Endothelial cell of umbilical vein (primary cell): ENCODE results near the gene C1RL. TPM values are rescaled to one million over a fixed set of nuclear protein-coding genes. Genes with fewer than 3 reads are reported as not detected.

Experiments
- BruUV-seq: library from RNA; stranded (reverse); fragments of 400-500 nt; replicated peaks from 2 replicates; lab custom pipeline; 2021; lab: Mats Ljungman, UMichigan
- CTCF ChIA-PET: fragments of 300-600, 350-600 bp; sonication (Branson Sonifier 250); formaldehyde crosslinking; loops from one replicate; lab custom pipeline; 2021; ENCODE audit warnings: antibody characterized with exemption, inconsistent platforms; lab: Charles Lee
- POLR2A ChIA-PET: fragments of 300-600, 350-600 bp; sonication (Branson Sonifier 250); formaldehyde crosslinking; loops from one replicate; lab custom pipeline; 2021; ENCODE audit warnings: antibody characterized with exemption, inconsistent platforms; lab: Charles Lee
- DNase-seq: peaks from one replicate; pipeline ENCODE4 v3.0.0-alpha.2; 2011; ENCODE audit warnings: low read depth, low spot score
- FAIRE-seq: peaks from 2 replicates; lab custom pipeline; 2011; peaks lifted over from hg19 to GRCh38; lab: Jason Lieb, UNC
- H2AFZ ChIP-seq: 2 replicates; pipeline ENCODE4 v1.6.0; 2012; ENCODE audit warnings: low read depth, low read length, control low read depth, inconsistent platforms
- H3K27ac ChIP-seq: 2 replicates; pipeline ENCODE4 v1.5.1; 2011; ENCODE audit warnings: low read depth, mild to moderate bottlenecking, control low read depth, low read length, moderate library complexity; ENCODE audit not compliant: insufficient read depth
- H3K27me3 ChIP-seq, 2 experiments: 2 replicates each; pipeline versions ENCODE4 v1.6.0 to v1.6.1; 2011; ENCODE audit warnings: low read length in 2 of 2, mixed read lengths in 1 of 2; ENCODE audit not compliant: control insufficient read depth in 2 of 2, insufficient read depth in 2 of 2
- H3K36me3 ChIP-seq, 2 experiments: 2 replicates in 1 of 2; 3 replicates in 1 of 2; pipeline ENCODE4 v1.5.1; 2011; ENCODE audit warnings: low read length in 2 of 2, mild to moderate bottlenecking in 1 of 2, moderate library complexity in 1 of 2; ENCODE audit not compliant: control insufficient read depth in 2 of 2, insufficient read depth in 2 of 2; ENCODE audit errors: extremely low read depth in 1 of 2
- H3K4me1 ChIP-seq: 3 replicates; pipeline ENCODE4 v1.5.1; 2011; ENCODE audit warnings: mild to moderate bottlenecking, low read length; ENCODE audit not compliant: control insufficient read depth, insufficient read depth; ENCODE audit errors: extremely low read depth
- H3K4me2 ChIP-seq: 2 replicates; pipeline ENCODE4 v1.6.1; 2011; ENCODE audit warnings: low read length, control low read depth, mixed read lengths; ENCODE audit not compliant: insufficient read depth
- H3K4me3 ChIP-seq, 3 experiments: fragments of 200-600 bp in 1 of 3; sonication (generic), shearing (Covaris generic) in 1 of 3; replicated peaks in 1 of 3; 2 replicates each; pipeline ENCODE4 v1.5.1; 2011 to 2016; ENCODE audit warnings: control low read depth in 3 of 3, low read length in 3 of 3, mild to moderate bottlenecking in 2 of 3, inconsistent platforms in 1 of 3, low read depth in 1 of 3, moderate library complexity in 1 of 3; ENCODE audit not compliant: insufficient read depth in 1 of 3
- H3K79me2 ChIP-seq: 2 replicates; pipeline ENCODE4 v1.6.0; 2012; ENCODE audit warnings: low read length, inconsistent platforms; ENCODE audit not compliant: control insufficient read depth, insufficient read depth
- H3K9ac ChIP-seq: replicated peaks from 2 replicates; pipeline ENCODE3; 2011; ENCODE audit warnings: low read length, control low read depth; ENCODE audit not compliant: insufficient read depth; ENCODE audit errors: extremely low read depth
- H3K9me1 ChIP-seq: replicated peaks from 3 replicates; pipeline ENCODE4 v1.6.0; 2011; ENCODE audit warnings: mild to moderate bottlenecking, low read length; ENCODE audit not compliant: control insufficient read depth, insufficient read depth; ENCODE audit errors: extremely low read depth
- H3K9me3 ChIP-seq: replicated peaks from 2 replicates; pipeline ENCODE4 v1.5.1; 2012; ENCODE audit warnings: low read length, inconsistent platforms; ENCODE audit not compliant: control insufficient read depth, insufficient read depth
- H4K20me1 ChIP-seq: replicated peaks from 2 replicates; pipeline ENCODE3; 2011; ENCODE audit warnings: mild to moderate bottlenecking, low read length; ENCODE audit not compliant: control insufficient read depth, insufficient read depth; ENCODE audit errors: extremely low read depth
- EZH2 ChIP-seq: IDR thresholded peaks from 2 replicates; pipeline ENCODE4 v1.6.1; 2012; ENCODE audit warnings: borderline replicate concordance, low read depth, mild to moderate bottlenecking, moderate library complexity, low read length, inconsistent platforms; ENCODE audit not compliant: severe bottlenecking
- GATA2 ChIP-seq: IDR thresholded peaks from 2 replicates; pipeline ENCODE4 v1.7.0; 2011; ENCODE audit warnings: low read depth, mild to moderate bottlenecking, moderate library complexity, mixed read lengths, low read length; ENCODE audit not compliant: insufficient read length, insufficient read depth
- JUN ChIP-seq: IDR thresholded peaks from 2 replicates; pipeline ENCODE4 v1.6.1; 2011; ENCODE audit warnings: borderline replicate concordance, low read depth; ENCODE audit not compliant: insufficient read length, insufficient read depth
- POLR2A ChIP-seq: IDR thresholded peaks from 2 replicates; pipeline ENCODE4 v1.6.1; 2012; ENCODE audit warnings: low read depth, mild to moderate bottlenecking, control low read depth, low read length
- POLR2AphosphoS5 ChIP-seq: IDR thresholded peaks from 2 replicates; pipeline ENCODE4 v1.6.1; 2012; ENCODE audit warnings: low read depth, mild to moderate bottlenecking, control low read depth, low read length, moderate library complexity; ENCODE audit not compliant: insufficient read depth
- dilution Hi-C: fragments of 300-500 bp; cut with MboI; formaldehyde crosslinking; loops from one replicate; pipeline ENCODE4 v1.15.0; 2019; ENCODE audit warnings: low sequenced_read_pairs; ENCODE audit not compliant: extremely low pct_ligation_motif_present
- intact Hi-C: fragments of 100-400 bp; cut with micrococcal nuclease; formaldehyde crosslinking; loops from one replicate; pipeline ENCODE4 v1.10.0; 2022
- polyA plus RNA-seq, 4 experiments: library from polyadenylated mRNA; depleted of rRNA in 3 of 4; stranded (reverse) in 3 of 4; unstranded in 1 of 4; fragments of >200 nt; gene quantifications; 2 replicates each; pipeline versions ENCODE4 v1.2.1 to v1.2.3, GENCODE V29; 2011 to 2012; ENCODE audit warnings: missing spikeins in 1 of 4
- total RNA-seq: library from RNA; stranded (reverse); gene quantifications from 2 replicates; pipeline ENCODE4 v1.2.3, GENCODE V29; 2021
- TF ChIP-seq, protein P1 (sequence below): IDR thresholded peaks from 2 replicates; pipeline ENCODE4 v1.6.1; 2011; ENCODE audit not compliant: insufficient read depth, insufficient read length
- TF ChIP-seq, protein P2 (sequence below), 2 donors: IDR thresholded peaks; 1 replicate in 1 of 2; 2 replicates in 1 of 2; pipeline ENCODE4 v1.5.1; 2011; ENCODE audit warnings: low read length in 2 of 2, mild to moderate bottlenecking in 2 of 2, moderate library complexity in 2 of 2, control low read depth in 1 of 2, inconsistent platforms in 1 of 2, low read depth in 1 of 2; ENCODE audit not compliant: insufficient read depth in 1 of 2; ENCODE audit errors: extremely low read depth in 1 of 2

The C1RL gene
- total and polyA plus RNA-seq, 2 donors (not counting 3 experiments of a cell fraction or from before 2014, with no cell fraction given) = 20.9 to 25.0 TPM

DNA sequence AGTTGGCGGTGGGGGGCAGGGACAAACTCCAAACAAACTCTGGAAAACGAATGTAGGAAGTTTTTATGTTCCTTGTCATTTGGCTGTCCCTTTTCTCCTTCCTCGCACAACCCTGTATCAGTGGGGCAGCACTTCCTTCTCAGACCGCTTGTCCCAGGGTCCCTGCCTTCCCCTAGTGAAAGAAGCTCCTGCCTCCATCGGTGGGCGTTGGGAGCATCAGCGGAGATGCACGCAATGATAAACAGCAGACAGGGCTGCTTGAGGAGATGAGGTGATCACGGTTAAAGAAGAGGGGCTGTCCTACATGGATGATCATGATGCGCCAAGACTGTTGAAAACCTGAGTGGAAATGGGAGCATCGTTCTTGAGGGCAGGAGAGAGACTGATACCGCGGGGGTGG, 47.9 kb downstream of the C1RL start:
- POLR2A ChIA-PET = no interaction called here
- no peaks in the 10 kb centered on the region for H3K36me3 ChIP-seq
- no peaks in the 10 kb centered on the region for H3K9me3 ChIP-seq
- H3K9me1 ChIP-seq = no peaks in the 10 kb centered on the region
- no TSS peak for BruUV-seq
- H3K27me3 ChIP-seq = peaks cover 20 to 23% of the 10 kb centered on the region in 2 experiments
- TF ChIP-seq POLR2A (no peak), JUN (no peak), POLR2AphosphoS5 (no peak), EZH2 (no peak), GATA2 (no peak)
- TF ChIP-seq, protein P1, sequence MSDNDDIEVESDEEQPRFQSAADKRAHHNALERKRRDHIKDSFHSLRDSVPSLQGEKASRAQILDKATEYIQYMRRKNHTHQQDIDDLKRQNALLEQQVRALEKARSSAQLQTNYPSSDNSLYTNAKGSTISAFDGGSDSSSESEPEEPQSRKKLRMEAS = no peak
- no peak overlapping the region for H3K4me2 ChIP-seq
- no peaks in the 10 kb centered on the region for H3K4me1 ChIP-seq
- no peaks in the 10 kb centered on the region for H3K79me2 ChIP-seq
- no peak for FAIRE-seq
- dilution Hi-C loops (no loop called here), intact Hi-C loops (no loop called here)
- H3K27ac ChIP-seq = no peak overlapping the region
- no peaks in the 10 kb centered on the region for H4K20me1 ChIP-seq
- no peak for DNase-seq
- no peak overlapping the region for H2AFZ ChIP-seq
- CTCF ChIA-PET = interaction anchor here (0.8 to 4.3 kb wide), 6 partner anchors 8 to 117 kb away, joined by 3 to 21 read pairs (median 4); partner anchors contain the start of gene C1RL
- H3K4me3 ChIP-seq = no peak overlapping the region
- no peak overlapping the region for H3K9ac ChIP-seq

DNA sequence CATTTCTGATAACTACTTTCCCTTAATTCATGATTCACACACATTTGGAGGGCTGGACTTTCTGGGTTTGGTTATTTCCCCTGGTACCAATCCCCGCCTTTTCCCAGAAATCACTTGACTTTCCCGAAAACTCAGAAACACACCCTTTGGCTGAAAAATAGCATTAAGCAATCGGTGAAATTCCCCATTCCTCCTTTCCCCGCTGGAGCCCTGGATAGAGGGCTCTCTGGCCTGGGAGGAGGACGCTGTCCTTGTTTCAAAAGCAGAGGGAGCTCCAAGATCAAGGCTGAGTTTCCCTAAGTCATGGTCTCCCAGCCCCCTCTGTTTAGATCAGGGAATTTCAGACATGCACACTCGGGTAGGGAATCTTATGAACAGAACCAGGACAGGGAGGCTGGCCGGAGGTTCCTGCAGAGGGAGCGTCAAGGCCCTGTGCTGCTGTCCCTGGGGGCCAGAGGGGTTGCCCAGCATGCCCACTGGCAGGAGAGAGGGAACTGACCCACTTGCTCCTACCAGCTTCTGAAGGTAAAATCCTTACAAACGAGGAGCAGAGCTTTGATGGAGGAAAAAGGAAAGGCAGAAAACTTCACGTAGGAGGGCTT, 48.6 kb downstream of the C1RL start, which contains the start of gene C1S:
TSS of gene C1S (plus strand) at position 366 of the 602 bp plus-strand sequence. CDS start 1,195 bp downstream, outside the sequence.
- H3K4me3 ChIP-seq = no peak within 1 kb of the TSS
- H2AFZ ChIP-seq = no peak within 1 kb of the TSS
- no peaks in the 10 kb centered on the region for H3K9me1 ChIP-seq
- no peak for TF ChIP-seq POLR2A
- TF ChIP-seq, protein P2, sequence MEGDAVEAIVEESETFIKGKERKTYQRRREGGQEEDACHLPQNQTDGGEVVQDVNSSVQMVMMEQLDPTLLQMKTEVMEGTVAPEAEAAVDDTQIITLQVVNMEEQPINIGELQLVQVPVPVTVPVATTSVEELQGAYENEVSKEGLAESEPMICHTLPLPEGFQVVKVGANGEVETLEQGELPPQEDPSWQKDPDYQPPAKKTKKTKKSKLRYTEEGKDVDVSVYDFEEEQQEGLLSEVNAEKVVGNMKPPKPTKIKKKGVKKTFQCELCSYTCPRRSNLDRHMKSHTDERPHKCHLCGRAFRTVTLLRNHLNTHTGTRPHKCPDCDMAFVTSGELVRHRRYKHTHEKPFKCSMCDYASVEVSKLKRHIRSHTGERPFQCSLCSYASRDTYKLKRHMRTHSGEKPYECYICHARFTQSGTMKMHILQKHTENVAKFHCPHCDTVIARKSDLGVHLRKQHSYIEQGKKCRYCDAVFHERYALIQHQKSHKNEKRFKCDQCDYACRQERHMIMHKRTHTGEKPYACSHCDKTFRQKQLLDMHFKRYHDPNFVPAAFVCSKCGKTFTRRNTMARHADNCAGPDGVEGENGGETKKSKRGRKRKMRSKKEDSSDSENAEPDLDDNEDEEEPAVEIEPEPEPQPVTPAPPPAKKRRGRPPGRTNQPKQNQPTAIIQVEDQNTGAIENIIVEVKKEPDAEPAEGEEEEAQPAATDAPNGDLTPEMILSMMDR (IDR thresholded peaks at IDR 0.05; ENCODE audit: extremely low read depth in 1 of 2, insufficient read depth in 1 of 2, low read depth in 1 of 2, low read length in 2 of 2) = peak in 1 of 2 donors; percentile 39
- dilution Hi-C loops = no loop called here
- BruUV-seq = no TSS peak
- ChIA-PET CTCF (interaction anchor here (0.7 to 4.3 kb wide), 8 partner anchors 8 to 116 kb away, joined by 3 to 21 read pairs (median 3); partner anchors contain the start of gene C1RL), POLR2A (no interaction called here)
- no peaks in the 10 kb centered on the region for H3K4me1 ChIP-seq
- peaks cover 22 to 24% of the 10 kb centered on the region in 2 experiments for H3K27me3 ChIP-seq
- no peaks in the 10 kb centered on the region for H3K9me3 ChIP-seq
- no peaks in the 10 kb centered on the region for H3K36me3 ChIP-seq
- peak; percentile 51 for DNase-seq
- intact Hi-C loops = no loop called here
- FAIRE-seq = no peak
- H3K79me2 ChIP-seq = no peaks in the 10 kb centered on the region
- no peak within 1 kb of the TSS for H3K9ac ChIP-seq
- no peak within 1 kb of the TSS for H3K4me2 ChIP-seq
- no peak within 1 kb of the TSS for H3K27ac ChIP-seq
- H4K20me1 ChIP-seq = no peaks in the 10 kb centered on the region
